Neural progenitor cell (in vitro differentiated cells): Measurements from ENCODE around the gene PCCA.

Experiments used
- CTCF ChIP-seq: fragments of 200-600 bp; sonication (generic); IDR thresholded peaks from 2 replicates; pipeline ENCODE4 v1.5.1; 2017; ENCODE audit warnings: antibody characterized with exemption, mild to moderate bottlenecking
- EZH2 ChIP-seq: fragments of 200-600 bp; sonication (generic); IDR thresholded peaks from 2 replicates; pipeline ENCODE4 v1.6.1; 2017; ENCODE audit warnings: antibody characterized with exemption, mild to moderate bottlenecking, moderate library complexity

GRCh38 chr13:100387416-100387815, 298.5 kb downstream of the PCCA start:
- TF ChIP-seq CTCF (no peak), EZH2 (no peak)
